Hepatic stellate cell (primary cell): ENCODE data around the gene P2RX7.

Source experiments
- DNase-seq: peaks from one replicate; pipeline ENCODE4 v3.0.0; 2011; ENCODE audit warnings: low spot score

P2RX7 gene

GRCh38 chr12:121110211-121110940 lies 22.3 kb upstream of the P2RX7 start:
- peak; percentile 45 for DNase-seq

GRCh38 chr12:121111684-121112083 lies 21.0 kb upstream of the P2RX7 start:
- DNase-seq, result no peak

- DNase-seq, result no peak
Measured at GRCh38 chr12:121112496-121112895, 20.2 kb upstream of the P2RX7 start.

DNA sequence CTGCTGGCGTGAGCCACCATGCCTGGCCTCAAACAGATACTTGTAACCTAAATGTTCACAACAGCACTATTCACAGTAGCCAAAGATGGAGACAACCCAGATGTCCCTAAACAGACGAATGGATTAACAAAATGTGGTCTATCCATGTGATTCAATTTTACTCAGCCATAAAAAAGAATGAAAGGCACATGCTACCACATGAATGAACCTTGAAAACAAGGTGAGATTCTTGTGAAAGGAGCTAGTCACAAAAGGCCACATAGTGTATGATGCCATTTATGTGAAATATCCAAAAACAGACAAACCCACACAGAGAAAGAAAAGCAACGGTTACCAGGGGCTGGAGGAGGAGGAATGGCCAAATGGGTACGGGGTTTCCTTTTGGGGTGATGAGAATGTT lies 19.6 kb upstream of the P2RX7 start:
- DNase-seq, result no peak

- no peak for DNase-seq
Measured at GRCh38 chr12:121114019-121114639, 18.5 kb upstream of the P2RX7 start.

DNA sequence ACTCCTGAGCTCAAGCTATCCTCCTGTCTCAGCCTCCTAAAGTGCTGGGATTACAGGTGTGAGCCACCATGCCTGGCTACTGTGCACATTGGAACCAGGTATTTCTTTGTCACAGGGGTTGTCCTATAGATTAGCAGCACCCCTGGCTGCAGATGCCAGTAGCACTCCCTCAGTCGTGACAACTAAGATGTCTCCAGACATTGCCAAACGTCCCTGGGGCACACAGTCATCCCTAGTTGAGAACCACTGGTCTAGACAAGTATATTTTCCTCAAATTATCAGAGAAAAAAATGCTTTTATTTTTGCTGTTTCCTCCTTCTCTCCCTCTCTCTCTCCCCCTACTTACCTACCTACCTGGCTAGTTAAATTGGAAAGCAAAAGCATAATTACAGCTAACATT lies 17.9 kb upstream of the P2RX7 start:
- DNase-seq, result no peak

GRCh38 chr12:121115530-121115929 lies 17.1 kb upstream of the P2RX7 start:
- DNase-seq, result no peak

GRCh38 chr12:121116318-121117225 lies 16.1 kb upstream of the P2RX7 start:
- no peak for DNase-seq

DNA sequence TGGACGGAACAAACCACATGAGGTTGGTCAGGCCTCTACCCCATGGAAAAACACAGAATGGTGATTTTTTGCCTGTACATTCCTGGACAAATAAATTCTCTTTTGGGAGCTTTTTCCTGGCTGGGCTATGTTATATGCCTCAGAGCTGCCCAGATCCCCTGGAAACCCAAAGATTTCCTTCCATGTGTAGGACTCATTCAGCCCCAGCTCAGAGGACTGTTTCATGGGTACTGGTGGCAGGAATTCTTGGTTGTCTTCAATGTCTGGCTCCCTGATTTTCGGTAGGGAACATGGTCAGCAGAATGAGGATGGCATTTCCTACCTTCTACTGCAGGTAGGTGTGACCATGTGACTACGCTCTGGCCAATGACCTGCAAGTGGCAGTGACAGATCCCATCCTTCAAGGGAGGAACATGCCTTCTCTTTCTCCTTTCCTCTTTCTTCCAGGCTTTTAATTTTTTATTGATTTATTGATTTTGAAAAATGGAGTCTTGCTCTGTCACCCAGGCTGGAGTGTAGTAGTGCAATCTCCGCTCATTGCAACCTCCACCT lies 15.4 kb upstream of the P2RX7 start:
- DNase-seq, result no peak

GRCh38 chr12:121120323-121120722 lies 12.4 kb upstream of the P2RX7 start:
- no peak for DNase-seq

DNA sequence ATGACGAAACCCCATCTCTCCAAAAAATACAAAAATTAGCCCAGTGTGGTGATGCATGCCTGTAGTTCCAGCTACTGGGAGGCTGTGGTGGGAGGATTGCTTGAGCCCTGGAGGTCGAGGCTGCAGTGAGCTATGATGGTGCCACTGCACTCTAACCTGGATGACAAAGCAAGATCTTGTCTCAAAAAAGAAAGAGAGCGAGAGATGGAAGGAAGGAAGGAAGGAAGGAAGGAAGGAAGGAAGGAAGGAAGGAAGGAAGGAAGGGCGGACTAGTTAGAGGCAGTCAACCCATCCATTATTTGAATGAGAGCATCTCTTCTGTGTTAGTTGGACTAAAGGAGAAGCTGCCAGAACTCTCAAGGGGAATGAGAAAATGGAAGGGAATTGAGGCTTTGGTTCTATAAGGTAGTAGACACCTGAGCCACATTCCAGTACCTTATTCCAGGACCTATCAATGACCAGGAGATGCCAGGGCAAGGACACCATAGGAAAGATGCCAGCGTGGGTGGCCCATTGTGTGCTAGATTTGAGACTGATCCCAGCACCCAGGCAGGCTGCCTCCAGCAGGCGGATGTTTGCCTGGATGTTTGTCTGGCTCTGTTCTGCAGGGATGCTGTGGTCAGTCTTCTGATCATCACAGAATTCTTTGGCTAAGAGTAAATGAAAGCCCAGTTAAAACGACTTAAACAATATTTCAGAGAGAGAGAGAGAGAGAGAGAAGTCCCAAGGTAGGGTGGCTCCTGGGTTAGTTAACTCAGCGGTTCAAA lies 11.5 kb upstream of the P2RX7 start:
- no peak for DNase-seq

DNA sequence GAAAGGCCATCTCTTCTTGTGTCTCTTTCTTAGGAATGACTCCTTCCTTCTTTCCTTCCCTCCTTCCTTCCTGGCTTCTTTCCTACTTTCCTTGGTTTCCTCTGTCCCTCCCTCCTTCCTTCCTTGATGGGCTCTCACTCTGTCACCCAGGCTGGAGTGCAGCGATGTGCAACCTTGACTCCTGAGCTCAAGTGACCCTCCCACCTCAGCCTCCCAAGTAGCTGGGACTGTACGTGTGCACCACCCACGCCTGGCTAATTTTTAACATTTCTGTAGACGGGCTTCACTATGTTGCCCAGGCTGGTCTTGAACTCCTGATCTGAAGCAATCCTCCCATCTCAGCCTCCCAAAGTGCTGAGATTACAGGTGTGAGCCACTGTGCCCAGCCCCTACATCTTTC lies 10.9 kb upstream of the P2RX7 start:
- no peak for DNase-seq

GRCh38 chr12:121123488-121123887 lies 9.2 kb upstream of the P2RX7 start:
- DNase-seq, result no peak

DNA sequence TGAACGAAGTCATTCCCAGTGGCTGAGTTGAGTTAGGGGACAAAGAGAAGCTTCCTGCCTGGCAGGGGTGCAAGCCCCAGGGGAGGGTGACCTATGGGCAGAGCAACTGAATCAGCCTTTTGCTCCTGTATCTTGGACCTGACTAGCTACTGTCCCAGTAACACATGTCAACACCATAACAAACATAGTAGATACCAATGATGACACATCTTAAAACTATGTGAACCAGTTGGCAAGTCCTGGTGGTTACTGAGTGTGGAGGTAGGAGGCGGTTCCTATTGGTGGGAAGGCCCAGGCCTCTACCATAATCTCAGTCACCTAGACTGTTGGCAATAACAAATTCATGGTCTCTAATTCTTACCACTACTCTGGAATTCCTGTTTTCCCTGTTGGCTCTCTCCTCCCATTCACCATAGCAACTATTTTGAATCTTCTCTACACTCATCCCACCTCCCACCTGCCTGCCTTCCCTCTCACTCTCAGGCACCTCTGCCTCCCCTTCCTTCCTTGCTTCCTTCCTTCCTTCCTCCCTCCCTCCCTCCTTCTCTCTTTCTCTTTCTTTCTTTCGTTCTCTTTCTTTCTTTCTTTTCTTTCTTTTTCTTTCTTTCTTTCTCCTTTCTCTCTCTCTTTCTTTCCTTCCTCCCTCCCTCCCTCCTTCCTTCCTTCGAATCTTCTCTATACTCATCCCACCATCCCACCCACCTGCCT lies 8.1 kb upstream of the P2RX7 start:
- DNase-seq, result peak; percentile 71

- no peak for DNase-seq
Measured at GRCh38 chr12:121127501-121127900, 5.2 kb upstream of the P2RX7 start.

- peak; percentile 85 for DNase-seq
Measured at GRCh38 chr12:121128908-121129810, 3.5 kb upstream of the P2RX7 start.

DNA sequence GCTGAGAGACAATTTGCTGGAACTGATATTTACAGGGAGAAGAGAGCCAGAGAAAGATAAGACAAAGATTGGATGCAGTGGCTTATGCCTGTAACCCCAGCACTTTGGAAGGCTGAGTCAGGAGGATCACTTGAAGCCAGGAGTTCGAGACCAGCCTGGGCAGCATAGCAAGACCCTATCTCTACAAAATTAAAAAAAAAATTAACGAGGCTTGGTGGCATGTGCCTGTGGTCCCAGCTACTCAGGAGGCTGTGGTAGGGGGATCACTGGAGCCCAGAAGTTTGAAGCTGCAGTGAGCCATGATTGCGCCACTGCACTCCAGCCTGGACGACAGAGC lies 2.9 kb upstream of the P2RX7 start:
- DNase-seq, result no peak

GRCh38 chr12:121130866-121131373 lies 1.8 kb upstream of the P2RX7 start:
- DNase-seq, result no peak

DNA sequence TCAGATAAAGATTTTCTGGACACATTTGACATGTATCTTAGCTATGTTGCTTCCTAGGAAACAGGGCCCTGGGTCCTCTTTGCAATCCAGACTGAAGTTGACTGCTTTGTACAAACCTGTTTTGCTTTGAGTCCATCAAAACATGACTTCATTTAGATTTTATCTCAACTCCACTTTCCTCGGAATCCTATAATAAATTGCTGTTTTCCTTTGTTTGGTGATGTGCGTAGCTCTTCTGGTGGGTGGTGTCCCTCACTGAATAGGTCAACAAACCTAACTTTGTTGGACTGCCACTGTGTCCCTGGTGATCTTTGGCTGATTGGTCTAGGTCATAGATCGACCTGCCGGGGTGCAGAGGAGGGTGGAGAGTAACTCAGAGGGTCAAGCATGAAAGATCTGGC lies 735 bp upstream of the P2RX7 start:
- DNase-seq, result no peak

DNA sequence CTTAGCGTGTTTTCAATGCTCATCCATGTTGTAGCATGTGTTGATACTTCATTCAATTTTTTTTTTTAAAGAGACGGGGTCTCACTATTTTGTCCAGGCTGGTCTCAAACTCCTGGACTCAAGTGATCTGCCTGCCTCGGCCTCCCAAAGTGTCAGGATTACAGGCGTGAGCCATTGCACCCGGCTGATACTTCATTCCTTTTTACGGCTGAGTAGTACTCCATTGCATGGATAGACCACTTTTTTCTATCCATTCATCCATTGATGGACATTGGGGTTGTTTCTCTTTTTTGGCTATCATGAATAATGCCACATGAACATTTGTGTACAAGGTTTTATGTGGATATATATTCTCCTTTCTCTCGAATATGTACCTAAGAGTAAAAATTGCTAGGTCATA lies 1.2 kb downstream of the P2RX7 start:
- DNase-seq, result no peak
